OCI-LY7 (cell line): ENCODE data around the gene ZC3H15. TPM values are rescaled to one million over a fixed set of nuclear protein-coding genes. Genes with fewer than 3 reads are reported as not detected.
"Not testable (repeated sequence)": the region's sequence is repeated elsewhere in the genome, so short reads cannot be mapped to it uniquely, and the experiment has no call there.

Experiments used
- BruUV-seq: library from RNA; stranded (reverse); fragments of 400-500 nt; replicated peaks from 2 replicates; lab custom pipeline; 2021; lab: Mats Ljungman, UMichigan
- CTCF ChIA-PET: fragments of 300-600 bp; sonication (Branson Sonifier 250); formaldehyde crosslinking; loops from one replicate; lab custom pipeline; 2022; ENCODE audit warnings: antibody characterized with exemption; ENCODE audit not compliant: unreplicated experiment; lab: Charles Lee
- POLR2A ChIA-PET: fragments of 300-600 bp; sonication (Branson Sonifier 250); formaldehyde crosslinking; loops from one replicate; lab custom pipeline; 2022; ENCODE audit warnings: antibody characterized with exemption; lab: Charles Lee
- DNase-seq: peaks from one replicate; pipeline ENCODE4 v3.0.0-alpha.2; 2015; ENCODE audit warnings: low spot score
- H2AFZ ChIP-seq: fragments of 200-600 bp; sonication (generic), shearing (Covaris generic); 2 replicates; pipeline ENCODE4 v1.6.1; 2014; ENCODE audit warnings: mild to moderate bottlenecking, antibody characterized with exemption, low read length, moderate library complexity
- H3K27ac ChIP-seq: fragments of 200-600 bp; sonication (generic); 2 replicates; pipeline ENCODE4 v1.5.1; 2014; ENCODE audit warnings: mixed run types, low read depth, mild to moderate bottlenecking, moderate library complexity, low read length, inconsistent platforms; ENCODE audit not compliant: poor library complexity, severe bottlenecking
- H3K36me3 ChIP-seq: fragments of 200-600 bp; sonication (generic); 2 replicates; pipeline ENCODE4 v1.6.1; 2014; ENCODE audit warnings: mild to moderate bottlenecking, antibody characterized with exemption, low read length, moderate library complexity, mixed read lengths; ENCODE audit not compliant: insufficient read depth
- H3K4me1 ChIP-seq: fragments of 200-600 bp; sonication (generic); 2 replicates; pipeline ENCODE4 v1.5.1; 2014; ENCODE audit warnings: mild to moderate bottlenecking, low read length; ENCODE audit not compliant: insufficient read depth, poor library complexity, severe bottlenecking
- H3K4me2 ChIP-seq: fragments of 200-600 bp; sonication (generic); 2 replicates; pipeline ENCODE4 v1.6.1; 2014; ENCODE audit warnings: mild to moderate bottlenecking, low read length
- H3K4me3 ChIP-seq: fragments of 200-600 bp; sonication (generic); 2 replicates; pipeline ENCODE4 v1.5.1; 2014; ENCODE audit warnings: mild to moderate bottlenecking, low read depth, low read length; ENCODE audit not compliant: poor library complexity, severe bottlenecking
- H3K79me2 ChIP-seq: fragments of 200-600 bp; sonication (generic); 2 replicates; pipeline ENCODE4 v1.6.1; 2016; ENCODE audit warnings: low read depth, mild to moderate bottlenecking, low read length, moderate library complexity, mixed read lengths; ENCODE audit not compliant: insufficient read depth
- H3K9me2 ChIP-seq: fragments of 200-600 bp; sonication (generic); 2 replicates; pipeline ENCODE4 v1.6.1; 2016; ENCODE audit warnings: mild to moderate bottlenecking, low read length, mixed read lengths; ENCODE audit not compliant: insufficient read depth
- H3K9me3 ChIP-seq: fragments of 200-600 bp; sonication (generic); 2 replicates; pipeline ENCODE4 v1.6.1; 2014; ENCODE audit warnings: mild to moderate bottlenecking, mixed run types, low read length, mixed read lengths
- H4K20me1 ChIP-seq: fragments of 200-600 bp; sonication (generic); 2 replicates; pipeline ENCODE4 v1.6.1; 2014; ENCODE audit warnings: mild to moderate bottlenecking, antibody characterized with exemption, low read length, moderate library complexity, mixed read lengths; ENCODE audit not compliant: insufficient read depth
- EZH2phosphoT487 ChIP-seq: fragments of 200-600 bp; sonication (generic); IDR thresholded peaks from 2 replicates; pipeline ENCODE4 v1.6.1; 2018; ENCODE audit warnings: low read depth, borderline replicate concordance, mild to moderate bottlenecking, mixed run types, antibody characterized with exemption, low read length, moderate library complexity, mixed read lengths
- intact Hi-C: fragments of 100-400 bp; cut with micrococcal nuclease; formaldehyde crosslinking; loops from one replicate; pipeline ENCODE4 v1.10.0; 2022; ENCODE audit not compliant: unreplicated experiment
- total RNA-seq, 2 experiments: library from RNA; depleted of rRNA in 1 of 2; stranded (reverse); fragments of >200 nt in 1 of 2; shearing (Covaris generic) in 1 of 2; gene quantifications; 2 replicates each; pipeline ENCODE4 v1.2.3, GENCODE V29; 2014 to 2022
- TF ChIP-seq, protein P1 (sequence below): fragments of 200-600 bp; sonication (generic); conservative IDR thresholded peaks from 2 replicates; pipeline ENCODE4 v1.5.1; 2014; ENCODE audit warnings: mild to moderate bottlenecking, antibody characterized with exemption, low read length, moderate library complexity, mixed read lengths

ZC3H15 gene
- total RNA-seq, 2 experiments from 2014 or later = 47.7 to 74.0 TPM

DNA sequence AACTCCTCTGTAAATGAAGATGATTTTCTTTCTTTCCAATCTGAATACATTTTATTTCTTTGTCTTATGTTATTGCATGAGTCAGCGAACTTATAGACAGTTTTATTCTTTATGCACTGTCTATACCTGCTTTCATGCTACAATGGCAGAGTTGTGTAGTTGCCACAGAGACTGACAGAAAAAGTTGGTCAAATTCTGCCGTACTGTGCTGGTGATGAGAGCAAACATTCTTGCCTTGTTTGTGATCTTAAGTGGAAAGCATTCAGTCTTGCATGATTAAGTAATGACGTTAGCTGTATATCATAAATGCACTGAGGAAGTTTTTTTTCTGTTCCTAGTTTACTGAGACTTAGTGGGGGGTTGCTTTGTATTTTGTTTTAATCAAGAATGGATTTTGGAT lies 32.9 kb downstream of the ZC3H15 start:
- DNase-seq = no peak
- TF ChIP-seq, protein P1, sequence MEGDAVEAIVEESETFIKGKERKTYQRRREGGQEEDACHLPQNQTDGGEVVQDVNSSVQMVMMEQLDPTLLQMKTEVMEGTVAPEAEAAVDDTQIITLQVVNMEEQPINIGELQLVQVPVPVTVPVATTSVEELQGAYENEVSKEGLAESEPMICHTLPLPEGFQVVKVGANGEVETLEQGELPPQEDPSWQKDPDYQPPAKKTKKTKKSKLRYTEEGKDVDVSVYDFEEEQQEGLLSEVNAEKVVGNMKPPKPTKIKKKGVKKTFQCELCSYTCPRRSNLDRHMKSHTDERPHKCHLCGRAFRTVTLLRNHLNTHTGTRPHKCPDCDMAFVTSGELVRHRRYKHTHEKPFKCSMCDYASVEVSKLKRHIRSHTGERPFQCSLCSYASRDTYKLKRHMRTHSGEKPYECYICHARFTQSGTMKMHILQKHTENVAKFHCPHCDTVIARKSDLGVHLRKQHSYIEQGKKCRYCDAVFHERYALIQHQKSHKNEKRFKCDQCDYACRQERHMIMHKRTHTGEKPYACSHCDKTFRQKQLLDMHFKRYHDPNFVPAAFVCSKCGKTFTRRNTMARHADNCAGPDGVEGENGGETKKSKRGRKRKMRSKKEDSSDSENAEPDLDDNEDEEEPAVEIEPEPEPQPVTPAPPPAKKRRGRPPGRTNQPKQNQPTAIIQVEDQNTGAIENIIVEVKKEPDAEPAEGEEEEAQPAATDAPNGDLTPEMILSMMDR = no peak
- CTCF ChIA-PET = no interaction called here

DNA sequence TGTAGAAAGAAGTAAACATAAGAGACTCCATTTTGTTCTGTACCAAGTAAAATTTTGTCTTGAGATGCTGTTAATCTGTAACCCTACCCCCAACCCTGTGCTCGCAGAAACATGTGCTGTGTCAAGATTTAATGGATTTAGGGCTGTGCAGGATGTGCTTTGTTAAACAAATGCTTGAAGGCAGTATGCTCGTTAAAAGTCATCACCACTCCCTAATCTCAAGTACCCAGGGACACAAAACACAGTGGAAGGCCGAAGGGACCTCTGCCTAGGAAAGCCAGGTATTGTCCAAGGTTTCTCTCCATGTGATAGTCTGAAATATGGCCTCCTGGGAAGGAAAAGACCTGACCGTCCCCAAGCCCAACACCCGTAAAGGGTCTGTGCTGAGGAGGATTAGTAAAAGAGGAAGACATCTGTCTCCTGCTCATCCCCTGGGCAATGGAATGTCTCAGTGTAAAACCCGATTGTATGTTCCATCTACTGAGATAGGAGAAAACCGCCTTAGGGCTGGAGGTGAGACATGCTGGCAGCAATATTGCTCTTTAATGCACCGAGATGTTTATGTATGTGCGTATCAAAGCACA lies 35.6 kb downstream of the ZC3H15 start:
- H3K9me3 ChIP-seq, H3K4me2 ChIP-seq, BruUV-seq, H3K9me2 ChIP-seq, H4K20me1 ChIP-seq, CTCF ChIA-PET, H3K27ac ChIP-seq, POLR2A ChIA-PET, H3K4me1 ChIP-seq, H3K79me2 ChIP-seq, H2AFZ ChIP-seq, intact Hi-C loops, DNase-seq, H3K4me3 ChIP-seq: not testable (repeated sequence)
- peaks cover 28% of the 10 kb centered on the region for H3K36me3 ChIP-seq

More for the DNA sequence above, 32.9 kb downstream of the ZC3H15 start:
- Histone ChIP-seq H3K4me1 (no peaks in the 10 kb centered on the region), H4K20me1 (no peaks in the 10 kb centered on the region), H2AFZ (no peak overlapping the region), H3K4me2 (no peak overlapping the region), H3K9me3 (no peaks in the 10 kb centered on the region), H3K4me3 (no peak overlapping the region), H3K9me2 (no peaks in the 10 kb centered on the region), H3K27ac (no peak overlapping the region), H3K36me3 (peaks cover 45% of the 10 kb centered on the region), H3K79me2 (no peaks in the 10 kb centered on the region)
- POLR2A ChIA-PET = interaction anchor here (0.6 to 1.5 kb wide), 5 partner anchors 12 to 77 kb away, joined by 3 to 4 read pairs (median 3); no protein-coding TSS in a partner anchor
- intact Hi-C loops = no loop called here
- no TSS peak for BruUV-seq

DNA sequence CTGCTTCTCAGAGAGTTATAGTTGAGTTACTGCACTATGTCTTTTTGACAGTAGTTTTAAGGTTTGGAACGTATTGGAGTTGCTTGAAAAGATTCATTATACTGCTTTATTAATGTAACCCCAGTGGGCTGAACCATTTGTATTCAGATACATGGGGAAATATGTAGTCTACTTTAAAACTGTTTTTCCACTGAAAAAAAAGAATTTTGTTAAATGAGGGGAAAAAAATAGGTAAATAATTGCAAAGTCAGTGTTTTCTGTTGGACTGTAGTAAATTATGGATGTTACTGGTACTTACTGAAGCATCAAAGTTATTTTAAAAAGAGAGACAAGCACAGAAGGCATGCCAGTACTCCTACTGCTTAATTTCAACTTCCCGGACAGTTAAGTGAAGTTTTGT lies 36.4 kb downstream of the ZC3H15 start:
- Histone ChIP-seq H4K20me1 (no peaks in the 10 kb centered on the region), H2AFZ (no peak overlapping the region), H3K36me3 (peaks cover 20% of the 10 kb centered on the region), H3K4me1 (no peaks in the 10 kb centered on the region), H3K9me2 (no peaks in the 10 kb centered on the region), H3K79me2 (no peaks in the 10 kb centered on the region), H3K4me2 (no peak overlapping the region), H3K27ac (no peak overlapping the region), H3K9me3 (no peaks in the 10 kb centered on the region), H3K4me3 (no peak overlapping the region)
- BruUV-seq = no TSS peak
- no peak for DNase-seq
- TF ChIP-seq, protein P1 = no peak
- no peak for TF ChIP-seq EZH2phosphoT487
- ChIA-PET POLR2A (no interaction called here), CTCF (no interaction called here)
- intact Hi-C loops = no loop called here
